Measurements from ENCODE around the gene PIAS1. TPM values are rescaled to one million over a fixed set of nuclear protein-coding genes. Genes with fewer than 3 reads are reported as not detected.

Gene PIAS1
- total RNA-seq, 1 experiment from 2014 or later: 29.7 TPM

DNA sequence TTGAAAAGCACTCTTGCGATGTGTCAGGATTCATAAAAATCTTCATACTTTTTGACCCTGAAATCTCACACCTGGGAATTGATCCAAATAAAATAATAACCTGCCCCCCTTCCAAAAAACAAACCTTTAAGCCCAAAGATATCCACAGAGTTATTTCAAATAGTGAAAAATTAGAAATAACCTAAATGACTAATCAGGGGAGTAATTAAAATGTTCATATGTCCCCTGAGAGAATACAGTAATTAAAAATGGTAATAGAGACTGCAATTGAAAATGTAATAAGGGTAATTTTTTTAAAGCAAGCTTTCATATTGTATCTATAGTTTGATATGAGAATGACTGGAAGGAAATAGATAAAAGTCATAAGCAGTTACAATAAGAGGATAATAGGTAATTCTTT, 83.0 kb downstream of the PIAS1 start (continued):
- TF ChIP-seq, protein P1, sequence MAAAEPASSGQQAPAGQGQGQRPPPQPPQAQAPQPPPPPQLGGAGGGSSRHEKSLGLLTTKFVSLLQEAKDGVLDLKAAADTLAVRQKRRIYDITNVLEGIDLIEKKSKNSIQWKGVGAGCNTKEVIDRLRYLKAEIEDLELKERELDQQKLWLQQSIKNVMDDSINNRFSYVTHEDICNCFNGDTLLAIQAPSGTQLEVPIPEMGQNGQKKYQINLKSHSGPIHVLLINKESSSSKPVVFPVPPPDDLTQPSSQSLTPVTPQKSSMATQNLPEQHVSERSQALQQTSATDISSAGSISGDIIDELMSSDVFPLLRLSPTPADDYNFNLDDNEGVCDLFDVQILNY (CRISPR knock-in tag; IDR thresholded peaks at IDR 0.05): no peak
- TF ChIP-seq, protein P2, sequence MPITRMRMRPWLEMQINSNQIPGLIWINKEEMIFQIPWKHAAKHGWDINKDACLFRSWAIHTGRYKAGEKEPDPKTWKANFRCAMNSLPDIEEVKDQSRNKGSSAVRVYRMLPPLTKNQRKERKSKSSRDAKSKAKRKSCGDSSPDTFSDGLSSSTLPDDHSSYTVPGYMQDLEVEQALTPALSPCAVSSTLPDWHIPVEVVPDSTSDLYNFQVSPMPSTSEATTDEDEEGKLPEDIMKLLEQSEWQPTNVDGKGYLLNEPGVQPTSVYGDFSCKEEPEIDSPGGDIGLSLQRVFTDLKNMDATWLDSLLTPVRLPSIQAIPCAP (CRISPR knock-in tag; IDR thresholded peaks at IDR 0.05): no peak
- TF ChIP-seq ZNF317 (CRISPR knock-in tag; IDR thresholded peaks at IDR 0.05; ENCODE audit: borderline replicate concordance, low read depth) (no peak), RELA (CRISPR knock-in tag; IDR thresholded peaks at IDR 0.05; ENCODE audit: borderline replicate concordance) (no peak), NR3C1 (CRISPR knock-in tag; conservative IDR thresholded peaks at IDR 0.05; ENCODE audit: low read depth) (no peak), ZNF121 (CRISPR knock-in tag; IDR thresholded peaks at IDR 0.05) (no peak), NR2C2 (CRISPR knock-in tag; IDR thresholded peaks at IDR 0.05) (no peak), MYBL2 (CRISPR knock-in tag; IDR thresholded peaks at IDR 0.05) (no peak), IRF2 (CRISPR knock-in tag; IDR thresholded peaks at IDR 0.05; ENCODE audit: borderline replicate concordance, low read depth) (no peak), NFE2L1 (CRISPR knock-in tag; IDR thresholded peaks at IDR 0.05) (no peak), ATF1 (CRISPR knock-in tag; IDR thresholded peaks at IDR 0.05) (no peak)
- TF ChIP-seq, protein P3, sequence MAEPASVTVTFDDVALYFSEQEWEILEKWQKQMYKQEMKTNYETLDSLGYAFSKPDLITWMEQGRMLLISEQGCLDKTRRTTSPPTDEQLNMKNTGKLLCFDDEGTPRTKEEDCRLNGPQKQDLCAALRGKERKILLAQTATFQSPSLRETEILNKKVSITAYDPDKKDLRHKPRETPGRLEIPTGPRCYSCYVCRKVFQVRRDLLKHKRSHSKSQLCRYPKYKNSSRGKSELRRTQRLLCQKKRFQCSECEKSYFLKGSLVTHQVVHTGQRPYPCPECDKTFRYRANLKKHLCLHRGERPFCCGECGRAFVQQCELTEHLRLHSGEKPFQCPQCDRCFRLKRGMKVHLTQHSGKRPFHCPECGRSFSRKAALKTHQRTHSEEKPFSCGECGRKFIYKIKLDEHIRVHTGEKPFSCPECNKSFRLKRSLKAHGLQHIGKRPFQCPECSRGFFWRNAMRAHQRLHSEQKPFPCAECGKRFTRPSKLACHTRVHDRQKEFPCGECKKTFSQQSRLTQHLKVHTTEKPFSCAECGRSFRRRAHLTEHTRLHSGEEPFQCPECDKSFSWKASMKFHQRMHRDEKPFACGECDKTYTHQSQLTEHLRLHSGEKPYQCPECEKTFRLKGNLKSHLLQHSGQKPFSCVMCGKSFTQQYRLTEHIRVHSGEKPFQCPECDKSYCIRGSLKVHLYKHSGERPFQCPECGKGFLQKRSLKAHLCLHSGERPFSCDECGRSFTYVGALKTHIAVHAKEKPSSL (CRISPR knock-in tag; conservative IDR thresholded peaks at IDR 0.05): no peak
- TF ChIP-seq, protein P4, sequence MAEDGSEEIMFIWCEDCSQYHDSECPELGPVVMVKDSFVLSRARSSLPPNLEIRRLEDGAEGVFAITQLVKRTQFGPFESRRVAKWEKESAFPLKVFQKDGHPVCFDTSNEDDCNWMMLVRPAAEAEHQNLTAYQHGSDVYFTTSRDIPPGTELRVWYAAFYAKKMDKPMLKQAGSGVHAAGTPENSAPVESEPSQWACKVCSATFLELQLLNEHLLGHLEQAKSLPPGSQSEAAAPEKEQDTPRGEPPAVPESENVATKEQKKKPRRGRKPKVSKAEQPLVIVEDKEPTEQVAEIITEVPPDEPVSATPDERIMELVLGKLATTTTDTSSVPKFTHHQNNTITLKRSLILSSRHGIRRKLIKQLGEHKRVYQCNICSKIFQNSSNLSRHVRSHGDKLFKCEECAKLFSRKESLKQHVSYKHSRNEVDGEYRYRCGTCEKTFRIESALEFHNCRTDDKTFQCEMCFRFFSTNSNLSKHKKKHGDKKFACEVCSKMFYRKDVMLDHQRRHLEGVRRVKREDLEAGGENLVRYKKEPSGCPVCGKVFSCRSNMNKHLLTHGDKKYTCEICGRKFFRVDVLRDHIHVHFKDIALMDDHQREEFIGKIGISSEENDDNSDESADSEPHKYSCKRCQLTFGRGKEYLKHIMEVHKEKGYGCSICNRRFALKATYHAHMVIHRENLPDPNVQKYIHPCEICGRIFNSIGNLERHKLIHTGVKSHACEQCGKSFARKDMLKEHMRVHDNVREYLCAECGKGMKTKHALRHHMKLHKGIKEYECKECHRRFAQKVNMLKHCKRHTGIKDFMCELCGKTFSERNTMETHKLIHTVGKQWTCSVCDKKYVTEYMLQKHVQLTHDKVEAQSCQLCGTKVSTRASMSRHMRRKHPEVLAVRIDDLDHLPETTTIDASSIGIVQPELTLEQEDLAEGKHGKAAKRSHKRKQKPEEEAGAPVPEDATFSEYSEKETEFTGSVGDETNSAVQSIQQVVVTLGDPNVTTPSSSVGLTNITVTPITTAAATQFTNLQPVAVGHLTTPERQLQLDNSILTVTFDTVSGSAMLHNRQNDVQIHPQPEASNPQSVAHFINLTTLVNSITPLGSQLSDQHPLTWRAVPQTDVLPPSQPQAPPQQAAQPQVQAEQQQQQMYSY (CRISPR knock-in tag; IDR thresholded peaks at IDR 0.05): no peak

DNA sequence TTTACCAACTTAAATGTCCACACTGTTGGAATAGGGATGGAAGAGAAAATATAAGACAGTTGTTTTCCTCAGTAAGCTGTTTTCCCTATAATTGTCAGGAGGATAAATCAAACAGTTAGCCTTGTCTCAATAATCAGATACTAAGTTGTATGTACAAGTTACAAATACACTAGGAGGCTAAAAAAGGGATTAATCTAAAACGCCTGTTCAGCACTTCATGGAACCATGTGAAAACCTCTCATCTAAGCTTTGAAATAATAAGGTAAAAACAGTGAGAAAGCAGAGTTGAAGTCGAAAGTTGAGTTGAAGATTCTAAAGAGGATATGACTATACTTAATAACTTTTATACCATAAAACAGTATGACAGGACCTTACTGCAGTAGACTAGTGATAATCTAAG, 89.0 kb downstream of the PIAS1 start:
- DNase-seq (ENCODE audit: low spot score) (no peak), ATAC-seq (no peak)
- POLR2A ChIA-PET: interaction anchor here (0.6 kb wide), 1 partner anchor 733 kb away, joined by 5 read pairs; no protein-coding TSS in a partner anchor
- Mint-ChIP-seq H3K9me3 (no peaks in the 10 kb centered on the region), H3K4me3 (no peak overlapping the region), H3K36me3 (peaks cover 8% of the 10 kb centered on the region), H3K27ac (no peak overlapping the region), H3K27me3 (ENCODE audit: low read depth) (no peaks in the 10 kb centered on the region), H3K4me1 (peaks cover 12% of the 10 kb centered on the region)
- CTCF ChIA-PET: no interaction called here
- TF ChIP-seq, protein P5, sequence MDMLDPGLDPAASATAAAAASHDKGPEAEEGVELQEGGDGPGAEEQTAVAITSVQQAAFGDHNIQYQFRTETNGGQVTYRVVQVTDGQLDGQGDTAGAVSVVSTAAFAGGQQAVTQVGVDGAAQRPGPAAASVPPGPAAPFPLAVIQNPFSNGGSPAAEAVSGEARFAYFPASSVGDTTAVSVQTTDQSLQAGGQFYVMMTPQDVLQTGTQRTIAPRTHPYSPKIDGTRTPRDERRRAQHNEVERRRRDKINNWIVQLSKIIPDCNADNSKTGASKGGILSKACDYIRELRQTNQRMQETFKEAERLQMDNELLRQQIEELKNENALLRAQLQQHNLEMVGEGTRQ (CRISPR knock-in tag; IDR thresholded peaks at IDR 0.05): no peak
- TF ChIP-seq, protein P6, sequence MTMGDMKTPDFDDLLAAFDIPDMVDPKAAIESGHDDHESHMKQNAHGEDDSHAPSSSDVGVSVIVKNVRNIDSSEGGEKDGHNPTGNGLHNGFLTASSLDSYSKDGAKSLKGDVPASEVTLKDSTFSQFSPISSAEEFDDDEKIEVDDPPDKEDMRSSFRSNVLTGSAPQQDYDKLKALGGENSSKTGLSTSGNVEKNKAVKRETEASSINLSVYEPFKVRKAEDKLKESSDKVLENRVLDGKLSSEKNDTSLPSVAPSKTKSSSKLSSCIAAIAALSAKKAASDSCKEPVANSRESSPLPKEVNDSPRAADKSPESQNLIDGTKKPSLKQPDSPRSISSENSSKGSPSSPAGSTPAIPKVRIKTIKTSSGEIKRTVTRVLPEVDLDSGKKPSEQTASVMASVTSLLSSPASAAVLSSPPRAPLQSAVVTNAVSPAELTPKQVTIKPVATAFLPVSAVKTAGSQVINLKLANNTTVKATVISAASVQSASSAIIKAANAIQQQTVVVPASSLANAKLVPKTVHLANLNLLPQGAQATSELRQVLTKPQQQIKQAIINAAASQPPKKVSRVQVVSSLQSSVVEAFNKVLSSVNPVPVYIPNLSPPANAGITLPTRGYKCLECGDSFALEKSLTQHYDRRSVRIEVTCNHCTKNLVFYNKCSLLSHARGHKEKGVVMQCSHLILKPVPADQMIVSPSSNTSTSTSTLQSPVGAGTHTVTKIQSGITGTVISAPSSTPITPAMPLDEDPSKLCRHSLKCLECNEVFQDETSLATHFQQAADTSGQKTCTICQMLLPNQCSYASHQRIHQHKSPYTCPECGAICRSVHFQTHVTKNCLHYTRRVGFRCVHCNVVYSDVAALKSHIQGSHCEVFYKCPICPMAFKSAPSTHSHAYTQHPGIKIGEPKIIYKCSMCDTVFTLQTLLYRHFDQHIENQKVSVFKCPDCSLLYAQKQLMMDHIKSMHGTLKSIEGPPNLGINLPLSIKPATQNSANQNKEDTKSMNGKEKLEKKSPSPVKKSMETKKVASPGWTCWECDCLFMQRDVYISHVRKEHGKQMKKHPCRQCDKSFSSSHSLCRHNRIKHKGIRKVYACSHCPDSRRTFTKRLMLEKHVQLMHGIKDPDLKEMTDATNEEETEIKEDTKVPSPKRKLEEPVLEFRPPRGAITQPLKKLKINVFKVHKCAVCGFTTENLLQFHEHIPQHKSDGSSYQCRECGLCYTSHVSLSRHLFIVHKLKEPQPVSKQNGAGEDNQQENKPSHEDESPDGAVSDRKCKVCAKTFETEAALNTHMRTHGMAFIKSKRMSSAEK (CRISPR knock-in tag; IDR thresholded peaks at IDR 0.05; ENCODE audit: borderline replicate concordance): no peak
- TF ChIP-seq, protein P7, sequence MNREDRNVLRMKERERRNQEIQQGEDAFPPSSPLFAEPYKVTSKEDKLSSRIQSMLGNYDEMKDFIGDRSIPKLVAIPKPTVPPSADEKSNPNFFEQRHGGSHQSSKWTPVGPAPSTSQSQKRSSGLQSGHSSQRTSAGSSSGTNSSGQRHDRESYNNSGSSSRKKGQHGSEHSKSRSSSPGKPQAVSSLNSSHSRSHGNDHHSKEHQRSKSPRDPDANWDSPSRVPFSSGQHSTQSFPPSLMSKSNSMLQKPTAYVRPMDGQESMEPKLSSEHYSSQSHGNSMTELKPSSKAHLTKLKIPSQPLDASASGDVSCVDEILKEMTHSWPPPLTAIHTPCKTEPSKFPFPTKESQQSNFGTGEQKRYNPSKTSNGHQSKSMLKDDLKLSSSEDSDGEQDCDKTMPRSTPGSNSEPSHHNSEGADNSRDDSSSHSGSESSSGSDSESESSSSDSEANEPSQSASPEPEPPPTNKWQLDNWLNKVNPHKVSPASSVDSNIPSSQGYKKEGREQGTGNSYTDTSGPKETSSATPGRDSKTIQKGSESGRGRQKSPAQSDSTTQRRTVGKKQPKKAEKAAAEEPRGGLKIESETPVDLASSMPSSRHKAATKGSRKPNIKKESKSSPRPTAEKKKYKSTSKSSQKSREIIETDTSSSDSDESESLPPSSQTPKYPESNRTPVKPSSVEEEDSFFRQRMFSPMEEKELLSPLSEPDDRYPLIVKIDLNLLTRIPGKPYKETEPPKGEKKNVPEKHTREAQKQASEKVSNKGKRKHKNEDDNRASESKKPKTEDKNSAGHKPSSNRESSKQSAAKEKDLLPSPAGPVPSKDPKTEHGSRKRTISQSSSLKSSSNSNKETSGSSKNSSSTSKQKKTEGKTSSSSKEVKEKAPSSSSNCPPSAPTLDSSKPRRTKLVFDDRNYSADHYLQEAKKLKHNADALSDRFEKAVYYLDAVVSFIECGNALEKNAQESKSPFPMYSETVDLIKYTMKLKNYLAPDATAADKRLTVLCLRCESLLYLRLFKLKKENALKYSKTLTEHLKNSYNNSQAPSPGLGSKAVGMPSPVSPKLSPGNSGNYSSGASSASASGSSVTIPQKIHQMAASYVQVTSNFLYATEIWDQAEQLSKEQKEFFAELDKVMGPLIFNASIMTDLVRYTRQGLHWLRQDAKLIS (CRISPR knock-in tag; IDR thresholded peaks at IDR 0.05; ENCODE audit: borderline replicate concordance): no peak
- no peak for TF ChIP-seq CBFB (CRISPR knock-in tag; IDR thresholded peaks at IDR 0.05; ENCODE audit: low read depth)
- no peak for TF ChIP-seq MYBL2 (CRISPR knock-in tag; IDR thresholded peaks at IDR 0.05)
- TF ChIP-seq ETV6 (CRISPR knock-in tag; IDR thresholded peaks at IDR 0.05): no peak
- no peak for TF ChIP-seq ELF4 (CRISPR knock-in tag; IDR thresholded peaks at IDR 0.05; ENCODE audit: low read depth)
- no peak for TF ChIP-seq JUN (CRISPR knock-in tag; IDR thresholded peaks at IDR 0.05)

Measured in WTC11 (cell line).